Activated effector memory CD4-positive, alpha-beta T cell treated with anti-CD3 and anti-CD28 coated beads, Interleukin-2, amount 50 U/mL, for 16 hours (primary cell): Measurements from ENCODE around the gene PRSS8.
A peak's percentile ranks its signal among the peaks of the same experiment; 100 is the strongest.
"Not testable (repeated sequence)": the region's sequence is repeated elsewhere in the genome, so short reads cannot be mapped to it uniquely, and the experiment has no call there.

Experiments used
- DNase-seq: peaks from one replicate; pipeline ENCODE4 v3.0.0-alpha.2; 2020

The PRSS8 gene

GRCh38 chr16:31127182-31127581 is 8.3 kb downstream of the PRSS8 start:
- no peak for DNase-seq

GRCh38 chr16:31125844-31126243 is 9.7 kb downstream of the PRSS8 start:
- DNase-seq: no peak

- no peak for DNase-seq
These were observed 15.4 kb downstream of the PRSS8 start for GRCh38 chr16:31120129-31120528.

- DNase-seq: no peak
These were observed 17.0 kb downstream of the PRSS8 start for GRCh38 chr16:31118223-31119155.

GRCh38 chr16:31117384-31118222 is 17.9 kb downstream of the PRSS8 start, which contains the start of gene KAT8:
Gene KAT8, plus strand, starts transcription at chr16:31117664. Its CDS starts 18 bp downstream, at chr16:31117682.
- peak; percentile 99 for DNase-seq

- no peak for DNase-seq
These were observed 21.1 kb downstream of the PRSS8 start for GRCh38 chr16:31114468-31114867.

GRCh38 chr16:31113121-31114120 is 22.1 kb downstream of the PRSS8 start:
- DNase-seq: no peak

- no peak for DNase-seq
These were observed 22.8 kb downstream of the PRSS8 start for GRCh38 chr16:31112711-31113110.

GRCh38 chr16:31111881-31112466 is 23.6 kb downstream of the PRSS8 start:
- no peak for DNase-seq

GRCh38 chr16:31110106-31111034 is 25.2 kb downstream of the PRSS8 start:
- no peak for DNase-seq

GRCh38 chr16:31109622-31110021 is 25.9 kb downstream of the PRSS8 start:
- no peak for DNase-seq

GRCh38 chr16:31108794-31109558 is 26.6 kb downstream of the PRSS8 start:
- DNase-seq: no peak

GRCh38 chr16:31108035-31108793 is 27.3 kb downstream of the PRSS8 start, which contains the start of gene BCKDK:
Gene BCKDK, plus strand, starts transcription at chr16:31108386. Its CDS starts 838 bp downstream, at chr16:31109224.
- peak; percentile 89 for DNase-seq

- no peak for DNase-seq
These were observed 28.1 kb downstream of the PRSS8 start for GRCh38 chr16:31107465-31107867.

GRCh38 chr16:31106509-31107464 is 28.7 kb downstream of the PRSS8 start:
- DNase-seq: no peak

- peak; percentile 92 for DNase-seq
These were observed 29.8 kb downstream of the PRSS8 start for GRCh38 chr16:31105677-31106213.

- not testable (repeated sequence) for DNase-seq
These were observed 34.5 kb downstream of the PRSS8 start for GRCh38 chr16:31100876-31101641.
